PC-3 (cell line): ENCODE results near the gene TPM1. TPM values are rescaled to one million over a fixed set of nuclear protein-coding genes. Genes with fewer than 3 reads are reported as not detected.

Experiments used
- ATAC-seq: fragments of 200-7000 bp; cut with Tn5 transposase; 2 replicates; pipeline ENCODE4 v1.9.1; 2020; ENCODE audit warnings: mild to moderate bottlenecking, moderate library complexity
- BruUV-seq: library from RNA; stranded (reverse); fragments of 400-500 nt; replicated peaks from 2 replicates; lab custom pipeline; 2021; lab: Mats Ljungman, UMichigan
- CTCF ChIA-PET: fragments of 300-600 bp; sonication (Branson Sonifier 250); formaldehyde crosslinking; loops from one replicate; lab custom pipeline; 2022; ENCODE audit warnings: antibody characterized with exemption; lab: Charles Lee
- POLR2A ChIA-PET: fragments of 300-600 bp; sonication (Branson Sonifier 250); formaldehyde crosslinking; loops from one replicate; lab custom pipeline; 2022; ENCODE audit warnings: antibody characterized with exemption; ENCODE audit not compliant: unreplicated experiment; lab: Charles Lee
- DNase-seq: peaks from one replicate; pipeline ENCODE4 v3.0.0-alpha.2; 2015
- H2AFZ ChIP-seq: fragments of 300-600 bp; sonication (generic); 2 replicates; pipeline ENCODE4 v1.6.0; 2016; ENCODE audit warnings: antibody characterized with exemption, low read length
- H3F3A ChIP-seq: fragments of 300-600 bp; sonication (generic); one replicate; pipeline ENCODE4 v1.6.0; 2017; ENCODE audit warnings: antibody characterized with exemption, low read length, control low read depth, mild to moderate bottlenecking; ENCODE audit not compliant: unreplicated experiment
- H3K27ac ChIP-seq: fragments of 300-600 bp; sonication (generic); 2 replicates; pipeline ENCODE4 v1.5.1; 2016; ENCODE audit warnings: mild to moderate bottlenecking, low read length
- H3K27me3 ChIP-seq: fragments of 300-600 bp; sonication (generic); 2 replicates; pipeline ENCODE4 v1.6.1; 2016; ENCODE audit warnings: low read length, mixed read lengths
- H3K36me3 ChIP-seq: fragments of 300-600 bp; sonication (generic); 2 replicates; pipeline ENCODE4 v1.6.1; 2016; ENCODE audit warnings: low read depth, mixed run types, low read length, mixed read lengths
- H3K4me1 ChIP-seq: fragments of 300-600 bp; sonication (generic); 2 replicates; pipeline ENCODE4 v1.5.1; 2016; ENCODE audit warnings: low read length; ENCODE audit not compliant: insufficient read depth
- H3K4me2 ChIP-seq: fragments of 300-600 bp; sonication (generic); 2 replicates; pipeline ENCODE4 v1.6.0; 2016; ENCODE audit warnings: low read length
- H3K4me3 ChIP-seq: fragments of 300-600 bp; sonication (generic); 2 replicates; pipeline ENCODE4 v1.5.1; 2016; ENCODE audit warnings: mild to moderate bottlenecking, low read length, mixed read lengths
- H3K79me2 ChIP-seq: fragments of 300-600 bp; sonication (generic); 2 replicates; pipeline ENCODE4 v1.6.1; 2017; ENCODE audit warnings: low read length, mixed read lengths
- H3K9ac ChIP-seq: fragments of 300-600 bp; sonication (generic); 2 replicates; pipeline ENCODE4 v1.6.0; 2016; ENCODE audit warnings: mild to moderate bottlenecking, low read length
- H3K9me2 ChIP-seq: fragments of 300-600 bp; sonication (generic); replicated peaks from 2 replicates; pipeline ENCODE4 v1.6.1; 2016; ENCODE audit warnings: mixed run types, low read length, mixed read lengths
- H3K9me3 ChIP-seq: fragments of 300-600 bp; sonication (generic); 2 replicates; pipeline ENCODE4 v1.6.1; 2016; ENCODE audit warnings: low read length, mixed read lengths
- H4K20me1 ChIP-seq: fragments of 300-600 bp; sonication (generic); 2 replicates; pipeline ENCODE4 v1.6.1; 2016; ENCODE audit warnings: low read length, mixed read lengths
- EZH2 ChIP-seq: fragments of 300-600 bp; sonication (generic); IDR thresholded peaks from one replicate; pipeline ENCODE4 v1.6.1; 2017; ENCODE audit warnings: antibody characterized with exemption, mild to moderate bottlenecking, low read length; ENCODE audit not compliant: unreplicated experiment
- EZH2phosphoT487 ChIP-seq: fragments of 300-600 bp; sonication (generic); IDR thresholded peaks from 2 replicates; pipeline ENCODE4 v1.6.1; 2018; ENCODE audit warnings: mild to moderate bottlenecking, antibody characterized with exemption, low read length, borderline replicate concordance
- intact Hi-C: fragments of 100-400 bp; cut with micrococcal nuclease; formaldehyde crosslinking; loops from 2 replicates; pipeline ENCODE4 v1.9.0; 2023
- total RNA-seq: library from RNA; depleted of rRNA; stranded (reverse); fragments of >200 nt; gene quantifications from 2 replicates; pipeline ENCODE4 v1.2.3, GENCODE V29; 2014
- TF ChIP-seq, protein P1 (sequence below): fragments of 300-600 bp; sonication (generic); conservative IDR thresholded peaks from 2 replicates; pipeline ENCODE4 v1.5.1; 2017; ENCODE audit warnings: antibody characterized with exemption, low read depth, mild to moderate bottlenecking, low read length

The TPM1 gene
- total RNA-seq, 1 experiment from 2014 or later: 127 TPM

DNA sequence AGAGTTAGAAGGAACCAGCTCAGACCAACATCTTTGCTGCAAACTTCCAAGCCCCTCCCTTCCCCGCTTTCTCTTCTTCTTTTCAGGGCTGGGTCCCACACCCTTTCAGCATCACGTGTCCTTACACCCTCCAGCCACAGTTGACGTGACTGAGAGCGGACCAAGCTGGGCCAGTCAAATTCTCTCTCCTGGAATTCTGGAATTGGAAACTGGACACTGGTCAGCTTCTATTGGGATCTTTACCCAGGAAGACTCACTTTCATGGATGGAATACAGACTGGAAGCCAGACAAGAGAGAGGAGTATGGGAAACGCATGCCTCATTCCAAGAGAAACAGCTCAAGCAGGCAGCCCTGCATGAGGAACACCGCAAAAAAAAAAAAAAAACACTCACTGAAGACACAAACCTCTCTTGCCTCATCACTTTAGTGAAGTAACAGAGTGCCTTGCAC lies 12.4 kb upstream of the TPM1 start:
- Histone ChIP-seq H3K4me2 (no peak overlapping the region), H3K4me1 (no peaks in the 10 kb centered on the region), H3F3A (no peaks in the 10 kb centered on the region), H3K36me3 (no peaks in the 10 kb centered on the region), H3K4me3 (no peak overlapping the region), H3K9me2 (no peaks in the 10 kb centered on the region), H4K20me1 (no peaks in the 10 kb centered on the region), H3K27ac (no peak overlapping the region), H3K9ac (no peak overlapping the region), H3K27me3 (no peaks in the 10 kb centered on the region), H3K9me3 (no peaks in the 10 kb centered on the region), H3K79me2 (no peaks in the 10 kb centered on the region), H2AFZ (no peak overlapping the region)
- no peak for DNase-seq
- ChIA-PET CTCF (no interaction called here), POLR2A (interaction anchor here (0.6 kb wide), 2 partner anchors 14 to 251 kb away, joined by 5 to 7 read pairs; no protein-coding TSS in a partner anchor)
- BruUV-seq: no TSS peak
- TF ChIP-seq EZH2 (no peak), EZH2phosphoT487 (no peak)
- TF ChIP-seq, protein P1, sequence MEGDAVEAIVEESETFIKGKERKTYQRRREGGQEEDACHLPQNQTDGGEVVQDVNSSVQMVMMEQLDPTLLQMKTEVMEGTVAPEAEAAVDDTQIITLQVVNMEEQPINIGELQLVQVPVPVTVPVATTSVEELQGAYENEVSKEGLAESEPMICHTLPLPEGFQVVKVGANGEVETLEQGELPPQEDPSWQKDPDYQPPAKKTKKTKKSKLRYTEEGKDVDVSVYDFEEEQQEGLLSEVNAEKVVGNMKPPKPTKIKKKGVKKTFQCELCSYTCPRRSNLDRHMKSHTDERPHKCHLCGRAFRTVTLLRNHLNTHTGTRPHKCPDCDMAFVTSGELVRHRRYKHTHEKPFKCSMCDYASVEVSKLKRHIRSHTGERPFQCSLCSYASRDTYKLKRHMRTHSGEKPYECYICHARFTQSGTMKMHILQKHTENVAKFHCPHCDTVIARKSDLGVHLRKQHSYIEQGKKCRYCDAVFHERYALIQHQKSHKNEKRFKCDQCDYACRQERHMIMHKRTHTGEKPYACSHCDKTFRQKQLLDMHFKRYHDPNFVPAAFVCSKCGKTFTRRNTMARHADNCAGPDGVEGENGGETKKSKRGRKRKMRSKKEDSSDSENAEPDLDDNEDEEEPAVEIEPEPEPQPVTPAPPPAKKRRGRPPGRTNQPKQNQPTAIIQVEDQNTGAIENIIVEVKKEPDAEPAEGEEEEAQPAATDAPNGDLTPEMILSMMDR: no peak
- ATAC-seq: no peak
- intact Hi-C loops: no loop called here

DNA sequence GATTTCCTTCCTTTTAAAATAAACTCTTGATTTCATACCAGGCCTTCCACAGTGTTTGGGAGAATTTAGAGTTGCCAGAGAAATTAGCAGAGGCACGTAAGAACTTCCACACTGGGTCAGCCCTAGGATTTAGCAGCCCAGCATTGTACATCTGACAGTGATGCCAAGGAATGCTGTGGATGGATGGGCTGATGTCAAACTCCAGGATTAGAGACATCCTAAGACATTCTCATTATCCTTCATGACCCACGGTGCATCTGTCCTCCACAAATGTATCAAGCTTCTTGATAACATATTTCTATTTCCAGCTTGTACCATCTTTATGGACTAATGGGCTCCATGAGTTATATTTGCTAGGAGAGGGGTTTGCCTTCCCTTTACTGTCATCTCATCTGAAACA lies 8.0 kb upstream of the TPM1 start:
- no peak overlapping the region for H3K27ac ChIP-seq
- no peaks in the 10 kb centered on the region for H3K36me3 ChIP-seq
- intact Hi-C loops: no loop called here
- no peak overlapping the region for H2AFZ ChIP-seq
- ChIA-PET CTCF (no interaction called here), POLR2A (no interaction called here)
- DNase-seq (no peak), ATAC-seq (no peak)
- no peak overlapping the region for H3K4me2 ChIP-seq
- no peak overlapping the region for H3K4me3 ChIP-seq
- H3K27me3 ChIP-seq: no peaks in the 10 kb centered on the region
- TF ChIP-seq EZH2phosphoT487 (no peak), EZH2 (no peak)
- TF ChIP-seq, protein P1: no peak
- H3K79me2 ChIP-seq: no peaks in the 10 kb centered on the region
- no peaks in the 10 kb centered on the region for H4K20me1 ChIP-seq
- H3K9me2 ChIP-seq: no peaks in the 10 kb centered on the region
- H3F3A ChIP-seq: no peaks in the 10 kb centered on the region
- no peak overlapping the region for H3K9ac ChIP-seq
- no peaks in the 10 kb centered on the region for H3K9me3 ChIP-seq
- BruUV-seq: no TSS peak
- H3K4me1 ChIP-seq: no peaks in the 10 kb centered on the region

DNA sequence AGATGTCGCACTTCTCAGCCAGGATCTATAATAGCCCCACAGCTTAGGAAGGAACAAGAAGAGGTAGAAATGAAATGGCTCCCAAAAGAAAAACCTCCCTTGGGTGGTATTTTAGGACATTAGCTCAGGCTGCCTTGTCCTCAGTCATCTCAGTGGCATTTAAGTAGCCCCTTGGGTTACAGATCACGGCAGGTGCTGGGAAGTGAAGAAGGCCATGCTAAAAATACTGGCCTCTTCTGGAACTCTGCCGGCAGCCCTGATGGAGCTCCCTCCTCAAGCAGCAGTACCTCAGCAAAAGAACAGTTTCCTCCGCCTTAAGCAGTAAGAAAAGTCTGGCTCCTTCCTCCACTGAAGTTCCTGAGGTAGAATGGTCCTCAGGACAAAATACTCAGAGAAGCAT lies 7.3 kb upstream of the TPM1 start:
- Histone ChIP-seq H2AFZ (no peak overlapping the region), H3K9ac (no peak overlapping the region), H3F3A (no peaks in the 10 kb centered on the region), H3K36me3 (no peaks in the 10 kb centered on the region), H3K27ac (no peak overlapping the region), H3K4me1 (no peaks in the 10 kb centered on the region), H3K9me2 (no peaks in the 10 kb centered on the region), H4K20me1 (no peaks in the 10 kb centered on the region), H3K27me3 (no peaks in the 10 kb centered on the region), H3K4me3 (no peak overlapping the region), H3K79me2 (no peaks in the 10 kb centered on the region), H3K9me3 (no peaks in the 10 kb centered on the region), H3K4me2 (no peak overlapping the region)
- ATAC-seq (no peak), DNase-seq (no peak)
- intact Hi-C loops: no loop called here
- no peak for TF ChIP-seq EZH2
- POLR2A ChIA-PET: no interaction called here
- no TSS peak for BruUV-seq
- CTCF ChIA-PET: no interaction called here
